NCI-H748 (cell line): Measurements from ENCODE around the gene CCSER2.
"Not testable (repeated sequence)": the region's sequence is repeated elsewhere in the genome, so short reads cannot be mapped to it uniquely, and the experiment has no call there.

Experiments used
- DNase-seq: peaks from one replicate; lab custom pipeline; 2025; ENCODE audit not compliant: unreplicated experiment; lab: John Stamatoyannopoulos, UW

Gene CCSER2

DNA sequence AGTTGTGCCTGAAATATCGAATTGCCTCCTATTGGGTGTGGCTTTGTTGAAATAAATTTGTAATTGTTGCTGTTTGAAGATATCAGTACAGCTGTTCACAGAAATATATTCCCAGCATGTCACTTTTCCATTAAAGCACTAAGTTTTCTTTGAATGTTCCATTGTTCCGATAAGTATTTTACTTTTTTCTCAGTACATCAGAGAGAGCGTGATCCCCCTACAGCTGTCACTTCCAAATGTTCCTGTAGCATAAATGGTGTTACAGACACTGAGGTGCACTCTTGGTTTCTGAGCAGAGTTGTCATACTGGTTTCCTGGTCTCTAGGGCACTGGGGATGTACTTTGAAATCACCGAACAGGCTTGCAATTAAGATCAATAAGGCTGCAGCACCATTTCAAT lies 189.2 kb downstream of the CCSER2 start:
- DNase-seq, result peak; percentile 45

DNA sequence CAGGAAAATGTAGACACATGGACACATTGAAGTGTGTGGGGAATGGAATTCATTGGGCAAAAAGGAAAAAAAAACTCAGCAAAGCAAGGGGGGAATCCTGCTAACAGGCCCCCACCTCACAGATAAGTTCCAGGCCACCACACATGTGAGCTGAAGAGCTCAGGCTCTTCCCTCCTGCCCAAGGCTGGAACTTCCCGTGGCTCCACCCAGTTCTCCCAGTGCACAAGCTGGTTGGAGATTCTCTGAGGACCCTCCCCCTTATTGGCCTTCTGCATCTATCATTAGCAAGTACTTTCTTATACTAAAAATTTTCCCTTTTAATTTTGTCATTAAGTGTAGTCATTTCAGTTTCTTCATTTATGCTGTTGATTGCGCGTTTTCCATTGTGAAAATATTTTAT lies 190.8 kb downstream of the CCSER2 start:
- DNase-seq, result no peak

DNA sequence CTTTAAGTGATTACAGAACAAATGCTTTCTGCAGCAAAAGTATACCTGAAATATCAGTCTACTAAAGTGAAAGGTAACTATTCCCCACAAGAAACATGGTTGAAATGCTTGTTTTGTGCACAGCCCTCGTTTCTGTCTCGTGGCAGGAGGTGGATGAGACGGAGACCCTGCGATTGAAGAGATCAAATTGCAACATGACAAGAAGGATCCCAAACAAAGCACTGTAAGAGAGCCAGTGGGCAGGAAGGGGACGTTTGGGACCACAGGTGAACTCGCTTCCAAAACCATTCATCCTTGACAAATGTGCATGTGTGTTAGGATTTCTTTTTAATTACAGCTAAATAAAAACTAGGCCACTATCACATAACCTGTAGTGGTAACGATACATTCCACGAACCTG lies 192.6 kb downstream of the CCSER2 start:
- peak; percentile 14 for DNase-seq

DNA sequence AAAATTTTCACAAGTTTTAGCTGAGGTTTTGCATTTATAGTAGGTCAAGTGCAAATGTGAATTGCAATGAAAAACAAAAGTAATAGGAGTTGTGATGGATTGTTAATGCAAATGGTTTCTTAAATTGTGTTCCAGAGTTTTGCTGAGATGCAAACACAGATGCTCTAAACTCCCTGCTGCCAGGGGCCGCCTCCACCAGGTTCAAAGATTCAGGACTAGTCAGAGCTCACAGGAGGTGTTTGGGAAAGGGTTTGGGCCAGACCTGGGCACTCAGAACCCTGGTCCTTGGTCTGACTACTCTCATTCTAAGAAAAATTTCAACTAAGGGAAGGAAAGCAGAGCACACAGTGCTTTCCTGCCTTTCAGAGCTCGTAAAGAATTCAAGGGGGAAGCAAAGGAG lies 193.1 kb downstream of the CCSER2 start:
- DNase-seq, result no peak

GRCh38 chr10:84522612-84523462 lies 194.4 kb downstream of the CCSER2 start:
- no peak for DNase-seq

GRCh38 chr10:84523526-84523925 lies 195.1 kb downstream of the CCSER2 start:
- peak; percentile 68 for DNase-seq

DNA sequence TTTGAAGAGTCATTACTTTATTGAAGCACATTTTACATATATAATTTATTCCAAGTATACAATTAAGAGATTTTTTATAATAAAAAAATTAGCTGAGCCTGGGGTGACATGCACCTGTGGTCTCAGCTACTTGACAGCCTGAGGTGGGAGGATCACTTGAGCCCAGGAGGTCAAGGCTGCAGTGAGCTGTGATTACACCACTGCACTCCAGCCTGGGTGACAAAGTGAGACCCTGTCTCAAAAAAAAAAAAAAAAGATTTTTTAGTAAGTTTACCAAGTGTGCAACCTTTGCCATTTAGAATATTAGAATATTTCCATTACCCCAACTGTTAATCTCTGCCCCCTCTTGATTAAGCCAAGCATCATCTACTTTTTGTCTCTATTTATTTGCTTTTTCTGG lies 196.0 kb downstream of the CCSER2 start:
- DNase-seq, result no peak

- DNase-seq, result no peak
These were observed 196.9 kb downstream of the CCSER2 start for GRCh38 chr10:84525120-84525806.

DNA sequence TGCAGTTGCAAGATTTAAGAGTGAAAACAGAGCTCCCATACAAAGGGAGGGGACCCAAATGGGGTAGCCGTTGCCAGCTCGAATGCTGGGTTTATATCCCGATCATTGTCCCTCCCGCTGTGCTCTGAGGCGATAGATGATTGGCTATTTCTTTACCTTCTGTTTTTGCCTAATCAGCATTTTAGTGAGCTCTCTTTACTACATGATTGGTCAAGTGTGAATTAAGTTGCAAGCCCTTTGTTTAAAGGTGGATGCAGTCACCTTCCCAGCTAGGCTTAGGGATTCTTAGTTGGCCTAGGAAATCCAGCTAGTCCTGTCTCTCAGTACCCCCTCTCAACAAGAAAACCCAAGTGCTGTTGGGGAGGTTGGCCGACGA lies 197.4 kb downstream of the CCSER2 start:
- not testable (repeated sequence) for DNase-seq

DNA sequence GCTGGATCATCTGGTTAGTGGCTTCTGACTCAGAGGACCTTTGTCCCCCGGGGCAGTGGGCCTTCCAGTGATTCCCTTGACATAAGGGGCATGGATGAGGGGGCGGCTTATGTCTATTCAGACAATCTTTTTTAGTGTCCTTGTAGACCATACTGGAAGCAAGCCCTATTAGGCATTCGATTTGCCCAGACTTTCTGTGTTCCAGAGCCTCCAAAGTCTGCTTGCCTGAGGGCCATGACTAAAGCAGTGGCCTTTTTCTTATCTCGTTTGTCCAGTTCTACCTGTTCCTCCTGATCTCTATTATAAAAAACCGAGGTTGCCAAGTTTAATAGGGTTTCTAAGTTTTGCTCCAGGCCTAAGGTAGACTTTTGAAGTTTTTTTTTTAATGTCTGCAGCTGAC lies 199.0 kb downstream of the CCSER2 start:
- not testable (repeated sequence) for DNase-seq

DNA sequence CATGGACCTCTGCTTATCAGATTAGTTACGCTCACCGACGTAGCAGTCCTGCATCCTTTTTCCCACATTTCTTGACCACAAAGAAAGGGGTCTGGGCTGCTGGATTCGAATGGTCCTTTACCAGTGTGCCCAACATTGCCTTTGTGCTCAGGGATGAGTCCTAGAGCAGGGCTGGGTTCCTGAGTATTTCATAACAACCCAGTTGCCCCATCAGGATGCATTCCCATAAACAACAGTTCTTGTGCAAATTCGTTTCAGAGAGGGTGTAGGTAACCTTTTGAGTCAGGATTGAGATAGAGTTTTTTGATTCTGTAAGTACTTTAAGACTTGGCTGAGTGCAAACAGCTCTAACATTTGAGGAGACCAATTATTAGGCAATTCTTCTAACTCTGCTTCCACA lies 200.1 kb downstream of the CCSER2 start:
- DNase-seq, result not testable (repeated sequence)

DNA sequence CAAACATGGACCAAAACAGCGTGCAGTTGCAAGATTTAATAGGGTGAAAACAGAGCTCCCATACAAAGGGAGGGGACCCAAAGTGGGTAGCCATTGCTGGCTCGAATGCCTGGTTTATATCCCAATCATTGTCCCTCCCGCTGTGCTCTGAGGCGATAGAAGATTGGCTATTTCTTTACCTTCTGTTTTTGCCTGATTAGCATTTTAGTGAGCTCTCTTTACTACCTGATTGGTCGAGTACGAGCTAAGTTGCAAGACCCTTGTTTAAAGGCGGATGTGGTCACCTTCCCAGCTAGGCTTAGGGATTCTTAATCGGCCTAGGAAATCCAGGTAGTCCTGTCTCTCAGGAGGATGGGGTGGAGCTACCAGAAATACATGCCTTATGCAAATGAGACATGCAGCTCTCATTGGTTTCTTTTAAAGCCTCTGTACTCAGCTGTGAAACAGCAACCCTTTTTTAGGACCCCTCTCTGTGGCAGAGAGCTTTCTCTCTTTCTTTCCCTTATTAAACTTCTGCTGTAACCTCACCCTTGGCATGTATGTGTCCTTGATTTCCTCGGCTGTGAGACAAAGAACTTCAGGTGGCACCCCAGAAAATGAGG lies 202.4 kb downstream of the CCSER2 start:
- DNase-seq, result no peak

GRCh38 chr10:84531396-84531795 lies 203.0 kb downstream of the CCSER2 start:
- no peak for DNase-seq

- peak; percentile 13 for DNase-seq
These were observed 205.8 kb downstream of the CCSER2 start for GRCh38 chr10:84534168-84534567.

- peak; percentile 78 for DNase-seq
These were observed 209.1 kb downstream of the CCSER2 start for GRCh38 chr10:84537447-84537931.

DNA sequence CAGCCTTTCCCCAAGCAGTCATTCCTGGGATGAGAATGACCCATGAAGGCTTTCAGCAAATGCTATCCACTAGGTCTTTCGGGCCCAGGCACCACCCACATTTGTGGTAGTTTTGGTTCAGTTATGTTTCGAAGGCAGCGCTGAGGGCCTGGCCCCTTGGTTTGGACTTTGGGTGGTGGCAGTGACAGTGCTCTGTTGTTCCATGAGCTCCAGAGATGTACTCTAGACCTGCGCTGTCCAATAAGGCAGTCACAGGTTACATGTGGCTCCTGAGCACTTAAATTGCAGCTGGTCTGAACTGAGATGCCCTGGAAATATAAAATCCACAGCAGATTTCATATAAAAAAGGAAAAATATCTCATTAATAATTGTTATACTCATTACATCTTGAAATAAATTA lies 209.6 kb downstream of the CCSER2 start:
- no peak for DNase-seq

DNA sequence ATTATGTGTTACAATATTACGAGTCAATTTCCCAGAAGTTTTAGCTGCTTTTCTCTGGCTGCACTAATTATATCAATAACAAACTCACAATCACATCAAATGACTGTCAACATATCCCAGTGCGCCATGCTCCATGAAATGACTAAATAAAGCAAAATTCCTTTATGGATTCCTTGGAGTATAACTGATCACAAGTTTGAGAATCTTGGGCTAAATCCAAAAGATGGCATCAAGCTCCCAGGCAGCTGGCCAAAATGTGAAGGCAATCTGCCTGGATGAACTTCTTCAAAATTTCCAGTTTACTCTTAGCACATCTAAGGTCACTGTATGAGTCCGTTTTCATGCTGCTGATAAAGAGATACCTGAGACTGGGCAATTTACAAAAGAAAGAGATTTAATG lies 210.8 kb downstream of the CCSER2 start:
- DNase-seq, result no peak

- no peak for DNase-seq
These were observed 211.7 kb downstream of the CCSER2 start for GRCh38 chr10:84540022-84540616.

DNA sequence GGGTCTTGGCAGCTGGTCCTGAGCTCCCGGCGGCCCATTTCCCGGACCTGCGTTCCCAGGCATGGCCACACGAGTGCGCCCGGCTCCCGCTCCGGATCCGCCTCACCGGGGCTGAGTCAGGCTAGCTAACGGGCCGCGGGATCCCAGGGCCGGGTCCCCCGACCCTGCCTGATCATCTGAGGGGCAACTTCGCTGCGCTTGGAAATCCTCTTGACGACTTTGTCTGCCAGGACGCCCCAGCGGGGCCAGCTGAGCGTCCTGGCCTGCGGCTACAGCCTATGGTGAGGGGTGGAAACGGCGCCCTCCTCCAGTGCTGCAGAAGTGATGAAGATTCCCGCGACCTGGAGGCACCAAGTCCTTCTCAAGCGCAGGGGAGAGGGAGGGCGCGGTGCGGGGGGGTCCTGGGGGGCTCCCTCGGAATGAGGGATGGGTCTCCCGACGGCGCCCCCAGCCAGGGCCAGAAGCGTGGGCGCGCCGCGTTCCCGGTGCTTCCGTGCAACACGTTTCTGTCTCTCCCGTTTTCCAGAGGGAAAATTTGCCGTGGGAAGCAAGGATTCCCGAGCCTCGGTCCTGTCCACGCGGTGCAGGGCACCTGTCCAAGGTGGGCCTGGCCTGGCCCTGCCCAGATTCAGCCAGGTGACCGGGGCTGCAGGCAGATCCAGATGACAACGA lies 212.4 kb downstream of the CCSER2 start:
- DNase-seq, result no peak

- DNase-seq, result no peak
These were observed 212.9 kb downstream of the CCSER2 start for GRCh38 chr10:84541289-84541637.
